Measurements from ENCODE around the gene PSAP.
A peak's percentile ranks its signal among the peaks of the same experiment; 100 is the strongest.
"Not testable (repeated sequence)": the region's sequence is repeated elsewhere in the genome, so short reads cannot be mapped to it uniquely, and the experiment has no call there.

PSAP gene

GRCh38 chr10:71850743-71851464 lies at the start of gene PSAP:
Gene PSAP (minus strand): TSS chr10:71851251. CDS start chr10:71851221, 30 bp downstream.
- DNase-seq = peak; percentile 98

- no peak for DNase-seq
Observed at GRCh38 chr10:71900441-71901180, 49.6 kb upstream of the PSAP start.

GRCh38 chr10:71899665-71900412 lies 48.8 kb upstream of the PSAP start:
- DNase-seq = no peak

- DNase-seq = not testable (repeated sequence)
Observed at GRCh38 chr10:71898346-71898745, 47.3 kb upstream of the PSAP start.

GRCh38 chr10:71893920-71894319 lies 42.9 kb upstream of the PSAP start:
- no peak for DNase-seq

GRCh38 chr10:71893258-71893815 lies 42.3 kb upstream of the PSAP start:
- DNase-seq = no peak

- DNase-seq = no peak
Observed at GRCh38 chr10:71891437-71891836, 40.4 kb upstream of the PSAP start.

GRCh38 chr10:71889388-71889987 lies 38.4 kb upstream of the PSAP start:
- DNase-seq = no peak

- peak; percentile 89 for DNase-seq
Observed at GRCh38 chr10:71888623-71889387, 37.8 kb upstream of the PSAP start.

- no peak for DNase-seq
Observed at GRCh38 chr10:71888248-71888622, 37.2 kb upstream of the PSAP start.

- DNase-seq = peak; percentile 10
Observed at GRCh38 chr10:71887743-71888142, 36.7 kb upstream of the PSAP start.

GRCh38 chr10:71882813-71883659 lies 32.0 kb upstream of the PSAP start:
- DNase-seq = no peak

GRCh38 chr10:71881647-71882355 lies 30.8 kb upstream of the PSAP start:
- DNase-seq = no peak

- DNase-seq = not testable (repeated sequence)
Observed at GRCh38 chr10:71881307-71881624, 30.2 kb upstream of the PSAP start.

- no peak for DNase-seq
Observed at GRCh38 chr10:71880425-71881306, 29.6 kb upstream of the PSAP start.

- DNase-seq = no peak
Observed at GRCh38 chr10:71878327-71879034, 27.4 kb upstream of the PSAP start.

- no peak for DNase-seq
Observed at GRCh38 chr10:71877821-71878220, 26.8 kb upstream of the PSAP start.

GRCh38 chr10:71874680-71875354 lies 23.8 kb upstream of the PSAP start:
- DNase-seq = not testable (repeated sequence)
